Caco-2 (cell line): ENCODE results near the gene HIGD2A. TPM values are rescaled to one million over a fixed set of nuclear protein-coding genes. Genes with fewer than 3 reads are reported as not detected.
A peak's percentile ranks its signal among the peaks of the same experiment; 100 is the strongest.

Experiments
- BruUV-seq: library from RNA; stranded (reverse); fragments of 400-500 nt; replicated peaks from 2 replicates; lab custom pipeline; 2021; lab: Mats Ljungman, UMichigan
- CTCF ChIA-PET: fragments of 300-600 bp; sonication (Branson Sonifier 250); formaldehyde crosslinking; loops from one replicate; lab custom pipeline; 2022; ENCODE audit warnings: antibody characterized with exemption; lab: Charles Lee
- POLR2A ChIA-PET: fragments of 300-600 bp; sonication (Branson Sonifier 250); formaldehyde crosslinking; loops from one replicate; lab custom pipeline; 2022; ENCODE audit warnings: antibody characterized with exemption; lab: Charles Lee
- DNase-seq, 2 experiments: peaks; one replicate each; pipeline versions ENCODE4 v3.0.0 to v3.0.0-alpha.2; 2020 to 2022
- H3K27me3 ChIP-seq: replicated peaks from 2 replicates; pipeline ENCODE4 v1.6.0; 2011; ENCODE audit warnings: low read length; ENCODE audit not compliant: control insufficient read depth, insufficient read depth
- H3K36me3 ChIP-seq: 2 replicates; pipeline ENCODE4 v1.5.1; 2011; ENCODE audit warnings: low read length; ENCODE audit not compliant: control insufficient read depth, insufficient read depth
- H3K4me1 ChIP-seq: fragments of 250-450 bp; sonication (Bioruptor Pico); 2 replicates; pipeline ENCODE4 v1.5.1; 2020; ENCODE audit warnings: mild to moderate bottlenecking
- H3K4me3 ChIP-seq: 2 replicates; pipeline ENCODE4 v1.5.1; 2011; ENCODE audit warnings: low read depth, mild to moderate bottlenecking, control low read depth, low read length
- H3K9me3 ChIP-seq: fragments of 250-450 bp; sonication (Bioruptor Pico); 2 replicates; pipeline ENCODE4 v1.5.1; 2020; ENCODE audit warnings: mild to moderate bottlenecking, moderate library complexity
- H3K27ac Mint-ChIP-seq: one replicate; pipeline ENCODE4 v1.8.0; 2022; ENCODE audit warnings: mixed read lengths; ENCODE audit not compliant: unreplicated experiment
- H3K27me3 Mint-ChIP-seq: one replicate; pipeline ENCODE4 v1.8.0; 2022; ENCODE audit warnings: mixed read lengths; ENCODE audit not compliant: insufficient read depth, unreplicated experiment
- H3K36me3 Mint-ChIP-seq: one replicate; pipeline ENCODE4 v1.8.0; 2022; ENCODE audit warnings: mild to moderate bottlenecking, mixed read lengths; ENCODE audit not compliant: insufficient read depth, unreplicated experiment
- H3K4me1 Mint-ChIP-seq: one replicate; pipeline ENCODE4 v1.8.0; 2022; ENCODE audit warnings: low read depth, mixed read lengths; ENCODE audit not compliant: unreplicated experiment
- H3K4me3 Mint-ChIP-seq: one replicate; pipeline ENCODE4 v1.8.0; 2022; ENCODE audit warnings: mild to moderate bottlenecking, moderate library complexity, mixed read lengths; ENCODE audit not compliant: unreplicated experiment
- H3K9me3 Mint-ChIP-seq: one replicate; pipeline ENCODE4 v1.8.0; 2022; ENCODE audit warnings: mixed read lengths; ENCODE audit not compliant: unreplicated experiment
- CTCF ChIP-seq, 2 experiments: fragments of 200-600 bp in 1 of 2; IDR thresholded peaks; 1 replicate in 1 of 2; 2 replicates in 1 of 2; pipeline versions ENCODE4 v1.5.1 to v1.8.0; 2011 to 2022; ENCODE audit warnings: antibody characterized with exemption in 1 of 2, control low read depth in 1 of 2, inconsistent platforms in 1 of 2, low read depth in 1 of 2, low read length in 1 of 2, mild to moderate bottlenecking in 1 of 2, moderate library complexity in 1 of 2; ENCODE audit not compliant: insufficient read depth in 1 of 2, severe bottlenecking in 1 of 2, unreplicated experiment in 1 of 2
- intact Hi-C: fragments of 100-400 bp; cut with micrococcal nuclease; formaldehyde crosslinking; loops from one replicate; pipeline ENCODE4 v1.10.0; 2022; ENCODE audit not compliant: unreplicated experiment
- total RNA-seq: library from RNA; stranded (reverse); gene quantifications from 2 replicates; pipeline ENCODE4 v1.2.3, GENCODE V29; 2022

The HIGD2A gene
- total RNA-seq, 1 experiment from 2014 or later, result 110 TPM

- peak overlapping the region; percentile 67 for H3K4me3 Mint-ChIP-seq
- H3K27me3 ChIP-seq, result no peaks in the 10 kb centered on the region
- no peaks in the 10 kb centered on the region for H3K9me3 Mint-ChIP-seq
- H3K9me3 ChIP-seq, result no peaks in the 10 kb centered on the region
- H3K4me1 Mint-ChIP-seq, result no peaks in the 10 kb centered on the region
- no TSS peak for BruUV-seq
- intact Hi-C loops, result no loop called here
- H3K4me1 ChIP-seq, result no peaks in the 10 kb centered on the region; the same call in 1 of the 2 replicates
- peaks cover 16% of the 10 kb centered on the region for H3K36me3 Mint-ChIP-seq
- no peak for TF ChIP-seq CTCF (IDR thresholded peaks at IDR 0.05; ENCODE audit: insufficient read depth in 1 of 2, low read depth in 1 of 2, low read length in 1 of 2, severe bottlenecking in 1 of 2, unreplicated experiment in 1 of 2)
- DNase-seq, result no peak
- ChIA-PET CTCF (no interaction called here), POLR2A (no interaction called here)
- peaks cover 2% of the 10 kb centered on the region for H3K27me3 Mint-ChIP-seq
- H3K36me3 ChIP-seq, result no peaks in the 10 kb centered on the region
- peak overlapping the region; percentile 62 for H3K4me3 ChIP-seq
- H3K27ac Mint-ChIP-seq, result no peak overlapping the region
Measured at GRCh38 chr5:176364765-176365350, 23.7 kb upstream of the HIGD2A start.

GRCh38 chr5:176365351-176366231, 23.0 kb upstream of the HIGD2A start, which contains the start of gene ARL10:
TSS of gene ARL10 (plus strand) at chr5:176365487. CDS start at chr5:176365564, 77 bp downstream.
- intact Hi-C loops, result no loop called here
- H3K4me1 Mint-ChIP-seq, result no peaks in the 10 kb centered on the region
- no TSS peak for BruUV-seq
- peak within 1 kb of the TSS; percentile 67 for H3K4me3 Mint-ChIP-seq
- no peak for TF ChIP-seq CTCF (IDR thresholded peaks at IDR 0.05; ENCODE audit: insufficient read depth in 1 of 2, low read depth in 1 of 2, low read length in 1 of 2, severe bottlenecking in 1 of 2, unreplicated experiment in 1 of 2)
- POLR2A ChIA-PET, result no interaction called here
- no peaks in the 10 kb centered on the region for H3K9me3 ChIP-seq
- H3K4me1 ChIP-seq, result no peaks in the 10 kb centered on the region; the same call in 1 of the 2 replicates
- peak in 1 of 2 experiments; percentile 39 for DNase-seq
- H3K9me3 Mint-ChIP-seq, result no peaks in the 10 kb centered on the region
- H3K36me3 Mint-ChIP-seq, result peaks cover 16% of the 10 kb centered on the region
- H3K4me3 ChIP-seq, result peak within 1 kb of the TSS; percentile 62
- H3K27me3 Mint-ChIP-seq, result peaks cover 2% of the 10 kb centered on the region
- H3K27ac Mint-ChIP-seq, result no peak within 1 kb of the TSS
- H3K27me3 ChIP-seq, result no peaks in the 10 kb centered on the region
- H3K36me3 ChIP-seq, result no peaks in the 10 kb centered on the region
- CTCF ChIA-PET, result no interaction called here

GRCh38 chr5:176366232-176366894, 22.2 kb upstream of the HIGD2A start:
- BruUV-seq, result no TSS peak
- Histone ChIP-seq H3K27me3 (no peaks in the 10 kb centered on the region), H3K4me3 (no peak overlapping the region), H3K4me1 (no peaks in the 10 kb centered on the region; the same call in 1 of the 2 replicates), H3K36me3 (no peaks in the 10 kb centered on the region), H3K9me3 (no peaks in the 10 kb centered on the region)
- Mint-ChIP-seq H3K9me3 (no peaks in the 10 kb centered on the region), H3K36me3 (peaks cover 9% of the 10 kb centered on the region), H3K4me1 (no peaks in the 10 kb centered on the region), H3K27me3 (peaks cover 2% of the 10 kb centered on the region), H3K4me3 (peak overlapping the region; percentile 44), H3K27ac (no peak overlapping the region)
- TF ChIP-seq CTCF (IDR thresholded peaks at IDR 0.05; ENCODE audit: insufficient read depth in 1 of 2, low read depth in 1 of 2, low read length in 1 of 2, severe bottlenecking in 1 of 2, unreplicated experiment in 1 of 2), result no peak
- ChIA-PET CTCF (no interaction called here), POLR2A (no interaction called here)
- no peak for DNase-seq
- intact Hi-C loops, result no loop called here
